Nephron progenitor cell (in vitro differentiated cells): ENCODE measurements around the gene EMILIN3.

Experiments
- DNase-seq: peaks from one replicate; pipeline ENCODE4 v3.0.0; 2021
- H3K27ac Mint-ChIP-seq: 2 replicates; pipeline ENCODE4 v1.8.0; 2021; ENCODE audit warnings: mild to moderate bottlenecking, moderate library complexity, mixed read lengths
- H3K27me3 Mint-ChIP-seq: 2 replicates; pipeline ENCODE4 v1.8.0; 2021; ENCODE audit warnings: mild to moderate bottlenecking, low read depth, mixed read lengths; ENCODE audit not compliant: poor library complexity
- H3K36me3 Mint-ChIP-seq: 2 replicates; pipeline ENCODE4 v1.8.0; 2021; ENCODE audit warnings: low read depth, mixed read lengths
- H3K4me1 Mint-ChIP-seq: 2 replicates; pipeline ENCODE4 v1.8.0; 2021; ENCODE audit warnings: mixed read lengths
- H3K4me3 Mint-ChIP-seq: 2 replicates; pipeline ENCODE4 v1.8.0; 2021; ENCODE audit warnings: mild to moderate bottlenecking, moderate library complexity, mixed read lengths
- H3K9me3 Mint-ChIP-seq: 2 replicates; pipeline ENCODE4 v1.8.0; 2021; ENCODE audit warnings: mild to moderate bottlenecking, moderate library complexity, mixed read lengths
- TF ChIP-seq, protein P1 (sequence below): fragments of 200-600 bp; sonication (generic); IDR thresholded peaks from 2 replicates; pipeline ENCODE4 v1.5.0; 2021; ENCODE audit warnings: antibody characterized with exemption

The EMILIN3 gene

GRCh38 chr20:41403604-41404003, 37.0 kb upstream of the EMILIN3 start:
- peak; percentile 38 for DNase-seq
- Mint-ChIP-seq H3K4me1 (peaks cover 29% of the 10 kb centered on the region), H3K9me3 (no peaks in the 10 kb centered on the region), H3K27ac (no peak overlapping the region), H3K27me3 (no peaks in the 10 kb centered on the region), H3K36me3 (peaks cover 48% of the 10 kb centered on the region), H3K4me3 (no peak overlapping the region)
- TF ChIP-seq, protein P1, sequence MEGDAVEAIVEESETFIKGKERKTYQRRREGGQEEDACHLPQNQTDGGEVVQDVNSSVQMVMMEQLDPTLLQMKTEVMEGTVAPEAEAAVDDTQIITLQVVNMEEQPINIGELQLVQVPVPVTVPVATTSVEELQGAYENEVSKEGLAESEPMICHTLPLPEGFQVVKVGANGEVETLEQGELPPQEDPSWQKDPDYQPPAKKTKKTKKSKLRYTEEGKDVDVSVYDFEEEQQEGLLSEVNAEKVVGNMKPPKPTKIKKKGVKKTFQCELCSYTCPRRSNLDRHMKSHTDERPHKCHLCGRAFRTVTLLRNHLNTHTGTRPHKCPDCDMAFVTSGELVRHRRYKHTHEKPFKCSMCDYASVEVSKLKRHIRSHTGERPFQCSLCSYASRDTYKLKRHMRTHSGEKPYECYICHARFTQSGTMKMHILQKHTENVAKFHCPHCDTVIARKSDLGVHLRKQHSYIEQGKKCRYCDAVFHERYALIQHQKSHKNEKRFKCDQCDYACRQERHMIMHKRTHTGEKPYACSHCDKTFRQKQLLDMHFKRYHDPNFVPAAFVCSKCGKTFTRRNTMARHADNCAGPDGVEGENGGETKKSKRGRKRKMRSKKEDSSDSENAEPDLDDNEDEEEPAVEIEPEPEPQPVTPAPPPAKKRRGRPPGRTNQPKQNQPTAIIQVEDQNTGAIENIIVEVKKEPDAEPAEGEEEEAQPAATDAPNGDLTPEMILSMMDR: no peak

- H3K27me3 Mint-ChIP-seq: no peaks in the 10 kb centered on the region
- no peak overlapping the region for H3K27ac Mint-ChIP-seq
- TF ChIP-seq, protein P1: no peak
- DNase-seq: no peak
- H3K36me3 Mint-ChIP-seq: peaks cover 11% of the 10 kb centered on the region
- H3K4me3 Mint-ChIP-seq: no peak overlapping the region
- no peaks in the 10 kb centered on the region for H3K9me3 Mint-ChIP-seq
- peaks cover 33% of the 10 kb centered on the region for H3K4me1 Mint-ChIP-seq
Observed at GRCh38 chr20:41398408-41398807, 31.8 kb upstream of the EMILIN3 start.

GRCh38 chr20:41395667-41396664, 29.3 kb upstream of the EMILIN3 start:
- DNase-seq: no peak
- Mint-ChIP-seq H3K9me3 (no peaks in the 10 kb centered on the region), H3K4me3 (no peak overlapping the region), H3K27ac (no peak overlapping the region), H3K36me3 (no peaks in the 10 kb centered on the region), H3K27me3 (peaks cover 7% of the 10 kb centered on the region), H3K4me1 (peaks cover 42% of the 10 kb centered on the region)
- TF ChIP-seq, protein P1: no peak

GRCh38 chr20:41394931-41395666, 28.5 kb upstream of the EMILIN3 start:
- Mint-ChIP-seq H3K27me3 (peaks cover 7% of the 10 kb centered on the region), H3K27ac (no peak overlapping the region)
- TF ChIP-seq, protein P1: no peak

GRCh38 chr20:41394081-41394480, 27.5 kb upstream of the EMILIN3 start:
- Mint-ChIP-seq H3K36me3 (no peaks in the 10 kb centered on the region), H3K9me3 (no peaks in the 10 kb centered on the region), H3K27me3 (peaks cover 11% of the 10 kb centered on the region), H3K27ac (no peak overlapping the region), H3K4me1 (peaks cover 36% of the 10 kb centered on the region), H3K4me3 (no peak overlapping the region)
- TF ChIP-seq, protein P1: no peak
- DNase-seq: no peak

More at GRCh38 chr20:41394931-41395666, 28.5 kb upstream of the EMILIN3 start:
- Mint-ChIP-seq H3K9me3 (no peaks in the 10 kb centered on the region), H3K36me3 (no peaks in the 10 kb centered on the region), H3K4me3 (no peak overlapping the region), H3K4me1 (peaks cover 42% of the 10 kb centered on the region)
- no peak for DNase-seq
